Suppressor macrophage treated with lipopolysaccharide for 1 hour (primary cell): ENCODE data around the gene METRNL.

Source experiments
- DNase-seq, 3 donors: peaks; one replicate each; pipeline ENCODE4 v3.0.0-alpha.2; 2020 to 2022

Gene METRNL

DNA sequence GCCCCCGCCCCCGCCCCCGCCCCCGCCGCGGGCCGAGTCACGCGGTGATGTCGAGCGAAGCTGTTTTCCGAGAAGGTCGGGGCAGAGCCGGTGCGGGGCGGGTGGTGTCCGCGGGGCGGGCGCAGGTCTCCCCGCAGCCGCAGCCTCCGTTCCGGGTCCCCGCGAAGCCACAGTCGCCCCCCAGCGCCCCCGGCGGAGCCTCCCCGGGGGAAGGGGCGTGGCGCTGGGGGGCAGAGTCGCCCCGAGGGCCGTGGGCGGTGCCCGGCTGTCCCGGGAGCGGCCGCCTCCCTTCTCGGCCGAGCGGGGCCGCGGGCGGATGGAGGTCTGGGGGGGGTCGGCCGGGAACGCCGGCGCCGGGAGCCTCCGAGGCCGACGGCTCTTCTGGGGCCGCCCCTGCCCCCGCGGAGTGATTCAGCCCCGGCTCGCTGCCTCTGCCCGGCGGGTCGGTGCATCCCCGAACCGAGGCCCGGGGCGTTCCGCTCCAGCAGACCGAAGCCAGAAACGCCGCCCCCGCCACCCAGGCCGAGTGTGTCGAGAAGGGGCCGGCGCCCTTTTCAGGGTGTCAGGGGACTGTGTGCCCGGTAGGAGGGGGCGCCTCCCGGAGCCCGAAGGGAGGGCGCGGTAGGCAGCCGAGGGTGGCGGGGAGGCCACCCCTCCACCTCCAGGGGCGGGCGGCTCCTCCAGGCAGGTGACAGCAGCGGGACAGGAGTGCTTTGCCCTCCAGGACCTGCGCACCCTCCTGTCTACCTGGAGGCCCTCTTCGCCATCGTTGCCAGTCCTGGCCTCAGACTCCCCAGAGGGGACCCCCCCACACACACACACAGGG lies 1.7 kb downstream of the METRNL start:
- peak; percentile 78 to 90 (median 81) for DNase-seq

DNA sequence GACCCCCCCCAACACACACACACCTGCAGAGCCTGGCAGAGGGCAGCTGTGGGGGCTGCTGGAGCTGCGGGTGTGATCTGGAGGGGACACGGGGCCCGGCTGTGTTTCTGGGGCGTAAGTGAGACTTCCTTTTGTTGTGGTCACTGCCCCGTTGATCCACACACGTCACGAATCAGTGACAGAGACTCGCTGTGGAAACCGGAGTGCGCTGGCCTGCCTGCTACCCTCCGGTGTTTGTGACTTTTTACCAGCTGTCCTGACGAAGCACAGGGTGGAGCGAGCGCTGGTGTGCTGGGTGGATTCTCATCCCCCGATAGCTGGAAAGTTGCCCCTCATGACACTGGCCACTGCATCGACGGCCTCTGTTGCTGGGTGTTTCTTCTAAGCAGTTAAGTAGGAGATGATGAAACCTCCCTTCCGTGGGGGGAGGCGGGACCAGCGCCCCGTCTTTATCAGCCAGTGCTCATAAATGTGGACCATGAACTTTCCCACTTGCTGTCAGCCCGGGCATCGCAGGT lies 2.3 kb downstream of the METRNL start:
- DNase-seq, result peak; percentile 72 to 75 (median 74)

DNA sequence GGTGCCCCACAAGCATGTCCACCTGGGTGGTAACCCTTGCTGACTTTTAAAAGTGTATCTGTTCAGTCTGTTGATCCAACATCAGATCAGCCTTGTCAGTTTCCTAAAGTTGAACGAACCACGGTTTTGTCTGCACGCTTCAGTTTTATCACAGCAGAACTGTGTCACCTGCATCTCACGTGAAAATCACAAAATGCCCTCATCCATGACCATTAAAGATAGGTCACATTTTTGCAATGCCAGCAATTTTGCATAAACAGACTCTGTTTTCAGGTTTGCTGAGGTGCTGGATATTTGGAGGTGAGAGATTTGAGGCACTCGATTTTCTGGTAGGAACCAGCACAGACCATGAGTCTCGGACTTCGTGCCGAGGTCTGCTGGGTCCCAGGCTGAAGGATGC lies 3.0 kb downstream of the METRNL start:
- DNase-seq, result no peak

DNA sequence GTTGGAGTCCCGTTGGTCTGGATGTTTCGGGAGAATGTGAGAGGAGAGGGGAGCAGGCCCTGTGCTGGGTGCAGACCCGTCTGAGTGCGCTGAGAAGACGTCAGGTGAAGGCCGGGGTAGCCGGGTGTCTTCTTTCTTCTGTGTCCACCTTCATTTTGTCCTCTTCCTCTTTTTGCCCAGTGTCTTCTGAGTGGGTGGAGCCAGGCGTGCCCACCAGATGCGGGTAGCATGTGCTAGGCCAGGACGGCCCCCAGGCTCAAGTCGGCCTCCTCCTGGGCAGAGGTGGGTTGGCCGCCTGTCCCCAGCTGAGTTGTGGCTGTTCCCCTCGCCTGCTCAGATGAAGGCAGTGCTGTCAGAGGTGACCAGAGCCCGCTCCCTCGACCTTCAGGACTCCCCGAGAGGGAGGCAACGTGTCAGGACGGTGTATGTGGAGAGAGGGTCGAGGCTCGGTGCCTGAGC lies 3.5 kb downstream of the METRNL start:
- DNase-seq, result no peak

DNA sequence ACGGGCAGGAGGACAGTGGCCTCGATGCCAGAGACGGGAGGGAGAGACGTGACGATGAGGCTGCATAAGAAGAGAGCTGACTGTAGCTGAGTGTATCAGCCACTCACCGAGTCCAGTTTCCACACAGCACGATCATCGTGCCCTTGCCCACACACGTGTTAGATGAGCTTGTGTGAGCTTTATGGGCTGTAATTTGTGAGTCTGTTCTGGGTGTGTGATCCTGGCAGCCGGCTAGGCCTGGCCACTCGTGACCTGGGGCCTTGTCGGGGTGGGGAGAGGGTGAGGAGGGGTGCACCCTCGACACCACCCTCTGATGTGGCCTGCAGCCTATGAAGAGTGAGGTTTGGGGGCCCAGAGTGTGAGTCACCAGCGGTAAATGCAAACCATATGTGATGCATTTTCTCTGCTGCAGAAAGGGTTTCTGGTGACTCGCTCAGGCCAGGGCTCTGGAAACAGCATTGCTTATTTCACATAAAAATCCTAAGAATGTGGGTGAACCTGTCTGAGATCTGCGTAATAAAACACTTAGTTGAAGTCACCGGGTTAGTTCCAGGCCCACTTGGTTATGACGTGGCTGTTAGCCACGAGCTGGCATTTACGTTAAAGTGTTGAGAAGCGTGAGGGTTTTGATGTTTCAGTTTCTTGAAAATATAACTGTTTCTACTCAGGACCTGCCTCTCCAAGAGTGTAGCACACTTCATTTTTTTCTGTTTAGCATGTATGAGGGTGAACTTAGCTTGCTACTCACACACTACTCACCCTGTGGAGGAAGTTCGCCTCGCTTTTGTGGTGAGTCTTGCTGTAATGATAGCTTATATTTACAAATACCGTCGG lies 4.2 kb downstream of the METRNL start:
- DNase-seq, result peak; percentile 60 to 84 (median 70)

DNA sequence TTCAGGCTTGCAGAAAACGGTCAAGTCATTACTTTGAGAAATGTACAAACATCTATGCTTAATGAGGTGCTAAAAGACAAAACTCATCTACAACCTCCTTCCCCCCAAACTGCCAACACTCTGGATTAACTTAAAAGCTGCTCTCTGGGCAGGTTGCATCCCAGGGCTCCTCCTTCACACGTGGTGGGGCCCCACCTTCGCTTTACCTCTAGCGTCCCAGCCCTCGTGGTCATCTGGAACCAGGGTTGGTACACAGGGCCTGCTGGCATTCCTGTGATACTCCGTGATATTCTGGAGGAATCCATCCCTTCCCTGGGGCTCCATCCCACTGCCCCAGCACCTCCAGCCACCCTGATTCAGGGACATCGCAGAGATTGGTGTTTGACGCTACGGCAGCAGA lies 4.8 kb downstream of the METRNL start:
- DNase-seq, result no peak

DNA sequence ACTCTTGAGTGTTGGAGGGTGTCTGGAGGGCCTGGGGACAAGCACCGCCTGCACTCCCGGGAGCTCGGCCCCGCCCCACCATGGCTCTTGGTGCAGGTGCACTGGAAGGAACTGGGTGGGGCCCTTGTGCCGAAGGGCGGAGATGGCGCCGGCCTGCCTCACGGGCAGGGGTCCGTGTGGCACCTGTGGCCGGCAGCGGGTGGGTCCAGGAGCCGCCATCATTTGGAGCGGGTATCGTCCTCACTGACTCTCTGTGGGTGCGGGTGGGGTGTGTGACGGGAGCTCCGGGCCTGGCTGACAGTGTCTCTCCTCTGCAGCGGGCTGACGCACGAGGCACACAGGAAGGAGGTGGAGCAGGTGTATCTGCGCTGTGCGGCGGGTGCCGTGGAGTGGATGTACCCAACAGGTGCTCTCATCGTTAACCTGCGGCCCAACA lies 5.2 kb downstream of the METRNL start:
- DNase-seq, result no peak

DNA sequence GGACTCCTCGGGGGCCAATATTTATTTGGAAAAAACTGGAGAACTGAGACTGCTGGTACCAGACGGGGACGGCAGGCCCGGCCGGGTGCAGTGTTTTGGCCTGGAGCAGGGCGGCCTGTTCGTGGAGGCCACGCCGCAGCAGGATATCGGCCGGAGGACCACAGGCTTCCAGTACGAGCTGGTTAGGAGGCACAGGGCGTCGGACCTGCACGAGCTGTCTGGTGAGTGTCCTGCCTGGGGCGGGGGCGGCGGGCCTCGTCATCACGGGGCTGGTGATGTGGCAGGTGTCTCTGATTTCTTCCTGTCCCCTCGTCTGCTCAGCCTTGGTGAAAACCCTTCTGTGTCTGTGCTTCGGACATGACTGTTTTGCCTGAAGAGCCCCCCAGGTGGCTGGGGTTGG lies 5.7 kb downstream of the METRNL start:
- no peak for DNase-seq

DNA sequence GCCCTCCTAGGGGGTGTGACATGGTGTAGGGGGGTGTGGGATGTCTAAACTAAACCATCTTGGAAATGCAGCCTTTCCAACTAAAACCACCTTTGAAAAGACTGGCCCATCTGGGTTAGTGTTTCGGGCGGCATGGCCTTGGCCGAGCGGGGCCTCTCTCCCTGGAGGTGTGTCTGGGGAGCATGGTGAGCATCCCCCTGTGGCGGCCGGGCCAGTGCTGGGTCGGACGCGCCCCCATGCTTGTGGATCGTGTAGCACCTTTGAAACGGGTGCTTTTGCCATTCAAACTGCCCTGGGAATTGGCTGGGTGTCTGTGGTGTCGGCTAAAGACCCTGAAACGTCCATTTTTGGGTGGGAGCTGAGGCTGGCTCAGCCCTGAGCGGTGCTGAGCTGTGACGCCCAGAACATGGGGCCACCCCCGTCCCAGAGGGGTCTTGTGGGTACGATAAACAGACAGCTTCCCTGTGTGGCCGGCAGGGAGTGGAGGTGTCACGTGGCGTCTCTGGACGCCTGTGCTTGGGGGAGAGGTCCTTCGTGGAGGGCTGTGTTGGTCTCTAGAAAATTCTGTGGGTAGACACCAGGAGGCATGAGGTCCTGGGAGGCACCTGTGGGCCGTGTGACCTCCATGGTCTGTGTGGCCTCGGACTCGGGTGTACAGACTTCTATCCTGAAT lies 6.3 kb downstream of the METRNL start:
- no peak for DNase-seq

DNA sequence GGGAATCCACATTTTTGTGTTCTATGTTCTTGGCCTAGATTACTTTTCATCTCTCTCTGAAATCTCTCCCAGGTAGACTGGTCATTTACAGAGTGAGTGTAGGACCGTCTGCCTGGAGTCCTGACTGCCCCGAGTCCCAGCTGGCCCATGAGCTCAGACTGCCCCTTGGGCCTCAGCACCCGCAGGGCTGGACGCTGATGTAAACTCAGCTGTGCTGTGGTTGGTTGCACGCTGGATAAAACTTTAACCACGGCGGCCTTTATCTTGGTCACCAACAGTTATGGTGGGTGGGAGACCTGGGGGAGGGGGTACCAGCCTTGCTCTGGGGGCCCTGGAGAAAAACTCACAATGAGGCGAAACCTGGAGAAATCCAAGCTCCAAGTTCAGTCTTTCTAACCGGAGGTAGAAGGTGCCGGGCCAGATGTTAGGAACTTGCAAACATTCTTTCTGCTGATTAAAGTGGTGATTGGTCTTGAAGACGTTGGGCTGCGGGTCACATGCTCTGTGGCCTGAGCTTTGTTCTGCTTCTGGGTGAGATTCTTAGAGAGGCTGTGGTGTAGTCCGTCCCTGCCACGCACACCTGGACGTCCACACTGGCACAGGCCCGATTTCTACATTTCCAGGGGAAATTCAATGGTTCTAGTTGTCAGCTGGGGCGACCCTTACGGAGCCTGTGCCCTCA lies 6.9 kb downstream of the METRNL start:
- no peak for DNase-seq

DNA sequence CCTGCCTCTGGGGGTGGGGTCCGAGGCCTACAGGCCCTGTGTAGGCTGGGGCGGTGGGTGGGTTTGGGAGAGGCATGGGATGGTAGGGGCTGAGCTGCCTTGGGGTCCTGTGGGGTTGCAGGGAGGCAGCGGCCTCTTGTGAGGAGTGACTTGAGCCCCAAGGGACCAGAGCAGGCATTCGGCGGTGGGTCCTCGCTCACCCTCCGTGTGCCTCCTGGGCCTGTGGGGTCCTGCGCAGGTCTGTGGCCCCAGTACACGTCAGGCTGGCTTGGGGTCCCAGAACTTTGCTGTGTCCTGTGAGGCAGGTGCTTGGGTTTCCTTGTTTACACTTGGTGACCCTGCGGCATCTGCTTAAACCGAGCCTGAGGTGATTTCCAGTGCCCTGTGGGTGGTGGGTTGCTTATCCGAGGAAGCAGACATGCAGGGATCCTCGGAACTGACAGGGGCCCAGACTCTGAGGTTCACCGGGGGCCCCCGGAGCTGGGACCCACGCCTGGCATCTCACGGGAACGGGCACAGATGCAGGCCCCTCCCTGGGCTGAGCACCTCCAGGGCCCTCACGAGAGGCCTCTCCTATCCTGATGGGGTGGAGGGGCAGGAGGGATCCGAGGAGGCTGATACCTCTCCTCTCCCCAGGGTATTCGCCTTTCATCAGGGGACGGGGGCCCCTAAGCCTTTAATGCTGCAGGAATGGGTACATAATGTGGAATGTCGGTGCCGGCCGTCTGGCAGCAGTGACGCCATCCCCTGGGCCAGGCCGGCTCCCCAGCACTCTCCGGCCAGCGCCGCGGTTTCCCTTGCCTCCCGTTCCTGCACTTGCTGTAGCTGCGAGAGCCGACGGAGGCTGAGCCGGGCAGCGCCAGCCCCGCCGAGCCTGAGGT lies 7.7 kb downstream of the METRNL start:
- no peak for DNase-seq

DNA sequence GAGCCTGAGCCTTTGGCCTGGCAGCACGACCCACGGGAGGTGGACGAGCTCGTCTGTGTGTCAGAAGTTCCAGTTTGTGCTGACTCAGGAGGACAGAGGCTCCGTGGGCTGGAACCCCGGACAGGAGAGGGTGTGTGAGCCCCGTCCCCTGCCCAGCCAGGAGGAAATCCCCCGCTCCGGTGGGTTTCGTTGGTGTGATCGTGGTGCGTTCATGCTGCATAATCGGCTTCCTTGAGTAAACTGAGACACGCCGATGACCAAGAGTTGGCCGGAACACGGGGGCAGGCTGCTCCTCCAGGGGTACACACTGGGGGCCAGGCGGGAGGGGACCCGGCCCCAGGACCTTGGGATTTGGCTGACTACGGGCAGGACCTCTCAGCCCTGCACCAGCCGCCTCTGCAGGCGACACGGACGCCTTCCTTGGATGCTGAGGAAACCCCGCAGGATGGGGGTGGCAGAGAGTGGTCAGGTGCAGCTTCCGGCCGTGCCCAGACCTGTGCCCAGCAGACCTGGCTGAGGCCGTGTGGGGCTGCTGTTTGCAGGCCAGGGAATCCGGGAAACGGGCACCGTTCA lies 8.5 kb downstream of the METRNL start:
- no peak for DNase-seq

DNA sequence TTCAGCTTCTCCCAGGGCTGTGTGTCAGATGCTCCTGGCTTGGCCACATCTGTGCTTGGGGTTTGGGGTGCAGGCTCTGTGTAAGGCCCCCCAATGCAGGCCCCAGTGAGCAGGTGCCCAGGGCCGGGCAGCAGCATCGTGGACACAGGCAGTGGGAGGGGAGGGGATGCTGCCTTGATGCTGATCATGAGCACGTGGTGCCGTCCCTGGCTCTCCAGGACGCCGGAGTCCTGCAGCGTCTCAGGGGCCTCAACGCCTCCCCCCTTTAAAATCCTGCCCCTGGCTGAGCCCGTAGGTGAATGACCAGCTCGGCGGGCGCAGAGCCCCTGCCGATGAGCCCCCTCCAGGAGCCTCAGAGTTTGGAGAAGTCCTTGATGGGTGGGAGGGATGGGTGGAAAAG lies 9.0 kb downstream of the METRNL start:
- DNase-seq, result no peak

DNA sequence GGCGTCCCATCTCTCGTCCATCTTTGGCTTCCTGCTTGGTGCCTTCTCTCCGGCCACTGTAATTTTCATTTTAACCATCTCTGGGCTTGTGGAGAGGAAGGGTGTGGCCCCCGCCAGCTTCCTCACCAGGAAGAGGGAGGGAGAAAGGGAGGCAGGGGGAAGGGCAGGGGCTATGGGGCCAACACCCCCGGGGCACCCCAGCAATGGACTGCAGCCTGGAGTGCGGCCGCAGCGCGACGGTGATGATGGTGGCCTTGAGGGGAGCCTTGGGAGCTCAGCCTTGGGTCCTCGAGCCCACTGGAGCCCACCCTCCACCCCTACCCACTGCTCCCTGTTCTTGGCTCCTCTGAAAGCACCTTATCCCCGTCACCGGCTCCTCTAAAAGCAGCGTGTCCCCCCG lies 9.5 kb downstream of the METRNL start:
- DNase-seq, result no peak

DNA sequence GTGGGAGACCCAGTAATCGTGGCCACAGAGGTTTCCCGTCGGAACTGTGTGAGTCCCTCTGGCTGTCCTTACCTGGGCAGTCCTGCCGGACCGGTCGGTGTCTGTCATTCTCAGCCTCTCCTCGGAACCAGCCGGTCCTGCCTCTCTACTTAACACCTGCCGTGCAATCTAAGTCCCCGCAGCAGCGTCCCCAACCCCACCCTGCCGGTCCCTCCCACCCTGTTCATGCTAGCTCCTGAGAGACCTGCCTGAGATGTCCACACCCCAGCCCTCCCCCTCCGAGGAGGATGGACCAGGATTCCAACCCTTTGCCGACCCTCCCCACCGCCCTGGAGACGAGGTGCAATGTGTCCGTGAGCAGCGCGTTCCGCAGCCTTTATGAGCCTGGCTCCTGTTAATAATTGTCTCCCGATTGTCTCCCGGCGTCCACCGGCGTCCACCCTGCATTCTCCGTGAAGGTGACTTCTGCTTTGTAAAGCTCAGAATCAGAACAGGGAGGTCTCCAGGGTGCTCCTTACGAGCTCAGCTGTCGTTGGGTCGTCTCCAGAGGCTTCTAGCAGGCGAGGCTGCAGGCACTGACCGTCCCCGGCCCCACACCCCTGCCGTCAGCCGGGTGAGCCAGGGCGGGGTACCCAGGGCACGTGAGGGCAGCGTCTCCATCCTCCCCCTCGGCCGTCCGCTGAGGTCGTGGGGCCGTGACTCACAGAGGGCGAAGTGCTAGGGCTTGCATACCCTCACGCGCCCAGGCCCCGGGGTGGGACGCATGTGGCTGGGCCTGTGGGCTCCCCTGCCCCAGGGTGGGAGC lies 10.1 kb downstream of the METRNL start:
- DNase-seq, result peak; percentile 55 to 77 (median 74)

DNA sequence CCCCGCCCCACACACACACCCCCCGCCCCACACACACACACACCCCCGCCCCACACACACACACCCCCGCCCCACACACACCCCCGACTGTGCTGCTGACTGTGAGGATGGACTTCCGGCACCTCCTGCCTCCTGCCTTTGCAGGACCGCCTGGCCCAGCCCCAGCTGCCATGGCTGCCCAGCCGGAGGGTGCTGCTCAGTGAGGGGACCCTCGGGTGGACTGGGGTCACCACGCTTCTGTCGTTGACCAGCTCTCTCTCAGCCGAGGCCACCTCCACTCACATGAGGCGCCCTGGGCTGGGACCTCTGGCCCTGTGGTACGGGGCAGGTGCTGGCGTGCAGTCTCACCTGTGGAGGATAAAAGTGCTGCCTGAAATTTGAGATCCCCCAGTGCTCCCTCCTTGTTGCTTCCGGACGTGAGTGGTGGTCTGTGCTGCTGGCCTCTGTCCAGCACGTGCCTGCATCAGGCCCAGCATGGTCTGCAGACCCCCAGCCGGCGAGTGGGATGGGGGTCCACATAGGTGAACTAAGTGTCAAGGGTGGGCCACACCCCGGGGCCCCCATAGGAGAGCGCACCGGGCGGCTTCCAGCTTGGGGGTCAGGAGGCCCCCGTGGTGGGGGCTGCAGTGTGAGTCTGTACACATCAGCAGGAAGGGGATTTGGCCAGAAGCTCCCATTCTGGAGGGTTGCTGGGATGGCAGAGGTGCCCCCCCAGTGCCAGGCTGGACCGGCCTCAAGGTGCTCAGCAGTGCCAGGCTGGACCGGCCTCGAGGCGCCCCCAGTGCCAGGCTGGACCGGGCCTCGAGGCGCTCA lies 11.2 kb downstream of the METRNL start:
- DNase-seq, result no peak

DNA sequence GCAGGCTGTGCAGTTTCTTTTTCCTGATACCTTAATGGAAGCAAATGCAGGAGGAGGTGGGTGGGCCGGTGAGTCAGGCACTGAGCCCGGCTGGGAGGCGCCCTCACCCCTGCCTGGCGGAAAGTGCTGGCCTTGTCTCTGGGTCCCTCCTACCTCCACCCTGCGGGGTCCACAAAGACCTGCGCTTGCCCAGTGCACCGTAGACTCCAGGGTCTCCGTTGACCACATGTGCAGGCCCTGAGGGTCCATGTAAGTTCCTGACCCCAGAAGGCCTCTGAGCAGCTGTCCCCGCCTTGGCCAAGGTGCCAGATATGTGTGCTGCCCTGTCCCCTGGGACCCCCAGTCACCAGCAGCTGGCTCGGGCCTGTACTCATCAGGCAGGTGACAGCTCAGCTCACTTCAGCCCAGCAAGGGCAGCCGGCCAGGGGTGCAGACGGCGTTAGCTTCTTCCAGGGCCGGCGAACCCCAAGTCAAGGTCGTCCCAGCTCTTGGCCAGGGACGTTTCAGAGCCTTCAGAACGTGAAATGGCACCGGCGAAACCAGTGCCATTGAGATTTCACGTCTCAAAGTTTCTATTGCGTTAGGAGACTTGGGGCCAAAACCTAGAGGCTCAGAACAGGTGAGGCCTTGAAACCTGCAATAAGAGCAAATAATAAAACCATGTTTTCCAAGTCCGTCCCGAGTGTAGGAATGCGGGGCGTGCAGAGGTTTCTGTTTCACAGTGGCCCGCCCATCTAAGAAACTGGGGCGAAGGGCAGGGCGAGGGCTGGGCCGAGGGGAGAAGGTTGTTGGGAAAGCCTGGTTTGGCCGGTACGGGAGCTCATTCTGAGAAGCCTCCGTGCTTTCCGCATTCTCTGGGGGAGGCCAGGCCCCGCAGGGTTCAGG lies 12.1 kb downstream of the METRNL start:
- no peak for DNase-seq

DNA sequence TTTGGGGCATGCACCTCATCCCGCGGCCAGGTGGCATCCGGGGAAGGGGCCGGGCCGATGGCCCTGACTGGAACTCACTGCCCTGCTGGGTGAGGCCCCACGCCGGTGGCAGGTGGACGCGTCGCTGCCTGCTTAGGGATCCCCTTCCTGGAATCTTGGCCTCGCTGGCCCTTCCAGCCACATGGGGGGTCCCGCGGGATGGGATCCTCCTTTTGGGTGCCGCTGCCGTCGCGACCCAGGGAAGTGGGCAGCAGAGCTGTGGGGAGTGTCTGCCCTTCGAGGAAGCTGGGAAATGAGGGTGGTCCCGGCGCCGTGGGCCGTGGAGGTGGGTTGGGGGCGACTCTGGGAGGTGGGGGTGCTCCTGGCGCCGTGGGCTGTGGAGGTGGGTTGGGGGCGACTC lies 12.8 kb downstream of the METRNL start:
- no peak for DNase-seq
